MM.1S (cell line): Measurements from ENCODE around the gene EXOC2.

ENCODE experiments used
- DNase-seq: peaks from one replicate; pipeline ENCODE4 v3.0.0-alpha.2; 2015
- H2AFZ ChIP-seq: fragments of 300-600 bp; sonication (generic); 2 replicates; pipeline ENCODE4 v1.6.0; 2016; ENCODE audit warnings: antibody characterized with exemption, low read length
- H3F3A ChIP-seq: fragments of 300-600 bp; sonication (generic); 2 replicates; pipeline ENCODE4 v1.6.1; 2016; ENCODE audit warnings: mild to moderate bottlenecking, antibody characterized with exemption, low read length, moderate library complexity, mixed read lengths; ENCODE audit not compliant: insufficient read depth
- H3K27ac ChIP-seq: fragments of 300-600 bp; sonication (generic); 2 replicates; pipeline ENCODE4 v1.5.1; 2016; ENCODE audit warnings: mild to moderate bottlenecking, low read length
- H3K27me3 ChIP-seq: fragments of 300-600 bp; sonication (generic); replicated peaks from 2 replicates; pipeline ENCODE4 v1.6.0; 2016; ENCODE audit warnings: low read length; ENCODE audit not compliant: insufficient read depth
- H3K36me3 ChIP-seq: fragments of 300-600 bp; sonication (generic); replicated peaks from 2 replicates; pipeline ENCODE4 v1.6.1; 2016; ENCODE audit warnings: mild to moderate bottlenecking, low read length, mixed read lengths; ENCODE audit not compliant: insufficient read depth
- H3K4me1 ChIP-seq: fragments of 300-600 bp; sonication (generic); 2 replicates; pipeline ENCODE4 v1.6.1; 2016; ENCODE audit warnings: low read length, mixed read lengths
- H3K4me2 ChIP-seq: fragments of 300-600 bp; sonication (generic); 2 replicates; pipeline ENCODE4 v1.6.0; 2016; ENCODE audit warnings: low read depth, low read length
- H3K4me3 ChIP-seq: fragments of 300-600 bp; sonication (generic); 2 replicates; pipeline ENCODE4 v1.5.1; 2016; ENCODE audit warnings: low read length, mixed read lengths
- H3K79me2 ChIP-seq: fragments of 300-600 bp; sonication (generic); 2 replicates; pipeline ENCODE4 v1.6.1; 2016; ENCODE audit warnings: mixed run types, low read length, mixed read lengths
- H3K9ac ChIP-seq: fragments of 300-600 bp; sonication (generic); 2 replicates; pipeline ENCODE4 v1.6.1; 2016; ENCODE audit warnings: low read length, mixed read lengths
- H3K9me2 ChIP-seq: fragments of 300-600 bp; sonication (generic); replicated peaks from 2 replicates; pipeline ENCODE4 v1.6.1; 2016; ENCODE audit warnings: mild to moderate bottlenecking, low read length, mixed read lengths; ENCODE audit not compliant: insufficient read depth
- H3K9me3 ChIP-seq: fragments of 300-600 bp; sonication (generic); replicated peaks from 2 replicates; pipeline ENCODE4 v1.6.1; 2016; ENCODE audit warnings: mild to moderate bottlenecking, low read length, mixed read lengths; ENCODE audit not compliant: insufficient read depth
- H4K20me1 ChIP-seq: fragments of 300-600 bp; sonication (generic); 2 replicates; pipeline ENCODE4 v1.6.1; 2016; ENCODE audit warnings: mild to moderate bottlenecking, low read length, moderate library complexity, mixed read lengths; ENCODE audit not compliant: insufficient read depth
- EZH2 ChIP-seq: fragments of 300-600 bp; sonication (generic); optimal IDR thresholded peaks from 2 replicates; pipeline ENCODE3; 2017; ENCODE audit warnings: low read depth, mild to moderate bottlenecking, antibody characterized with exemption, low read length, mixed read lengths
- EZH2phosphoT487 ChIP-seq: fragments of 300-600 bp; sonication (generic); IDR thresholded peaks from 2 replicates; pipeline ENCODE4 v1.6.1; 2018; ENCODE audit warnings: antibody characterized with exemption, low read length
- TF ChIP-seq, protein P1 (sequence below): fragments of 300-600 bp; sonication (generic); IDR thresholded peaks from 2 replicates; pipeline ENCODE4 v1.5.1; 2016; ENCODE audit warnings: antibody characterized with exemption, low read length, mixed read lengths

Gene EXOC2

DNA sequence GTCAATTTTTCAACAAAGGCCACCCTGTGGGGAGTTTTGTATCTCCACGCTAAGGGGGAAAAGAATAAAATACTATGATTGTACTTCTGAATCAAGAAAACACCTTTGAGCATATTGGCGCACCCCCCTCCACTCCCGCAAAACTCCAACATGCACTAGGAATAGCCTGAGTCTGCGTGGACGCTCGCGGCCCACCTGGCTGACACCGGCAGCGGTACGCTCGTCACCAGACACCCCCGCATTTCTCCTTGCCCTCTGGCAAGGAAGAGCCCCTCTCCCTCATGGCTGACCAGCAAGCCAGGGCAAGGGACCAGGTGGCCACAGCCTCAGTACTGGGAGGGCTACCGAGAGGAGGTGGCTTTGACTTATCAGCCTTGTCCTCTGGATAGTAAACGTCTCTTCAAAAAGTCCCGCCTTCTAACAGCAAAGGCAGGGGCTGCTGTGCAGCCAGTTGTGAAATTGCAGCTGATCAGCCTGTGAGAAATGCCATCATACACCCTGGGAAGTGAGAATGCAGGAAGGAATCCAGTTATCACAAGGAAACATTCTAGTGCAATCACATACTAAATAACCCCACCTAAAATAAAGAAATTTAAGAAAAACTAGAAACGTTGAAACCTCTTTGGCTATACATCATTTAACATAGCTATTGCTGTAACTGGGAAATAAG lies 120.2 kb downstream of the EXOC2 start:
- Histone ChIP-seq H4K20me1 (no peaks in the 10 kb centered on the region), H3K9me3 (no peaks in the 10 kb centered on the region), H3K4me2 (no peak overlapping the region), H3F3A (no peaks in the 10 kb centered on the region), H3K9ac (no peak overlapping the region), H3K4me3 (no peak overlapping the region), H3K9me2 (no peaks in the 10 kb centered on the region), H3K27ac (no peak overlapping the region), H2AFZ (no peak overlapping the region), H3K36me3 (no peaks in the 10 kb centered on the region), H3K79me2 (no peaks in the 10 kb centered on the region), H3K27me3 (no peaks in the 10 kb centered on the region), H3K4me1 (no peaks in the 10 kb centered on the region)
- TF ChIP-seq EZH2 (no peak), EZH2phosphoT487 (no peak)
- TF ChIP-seq, protein P1, sequence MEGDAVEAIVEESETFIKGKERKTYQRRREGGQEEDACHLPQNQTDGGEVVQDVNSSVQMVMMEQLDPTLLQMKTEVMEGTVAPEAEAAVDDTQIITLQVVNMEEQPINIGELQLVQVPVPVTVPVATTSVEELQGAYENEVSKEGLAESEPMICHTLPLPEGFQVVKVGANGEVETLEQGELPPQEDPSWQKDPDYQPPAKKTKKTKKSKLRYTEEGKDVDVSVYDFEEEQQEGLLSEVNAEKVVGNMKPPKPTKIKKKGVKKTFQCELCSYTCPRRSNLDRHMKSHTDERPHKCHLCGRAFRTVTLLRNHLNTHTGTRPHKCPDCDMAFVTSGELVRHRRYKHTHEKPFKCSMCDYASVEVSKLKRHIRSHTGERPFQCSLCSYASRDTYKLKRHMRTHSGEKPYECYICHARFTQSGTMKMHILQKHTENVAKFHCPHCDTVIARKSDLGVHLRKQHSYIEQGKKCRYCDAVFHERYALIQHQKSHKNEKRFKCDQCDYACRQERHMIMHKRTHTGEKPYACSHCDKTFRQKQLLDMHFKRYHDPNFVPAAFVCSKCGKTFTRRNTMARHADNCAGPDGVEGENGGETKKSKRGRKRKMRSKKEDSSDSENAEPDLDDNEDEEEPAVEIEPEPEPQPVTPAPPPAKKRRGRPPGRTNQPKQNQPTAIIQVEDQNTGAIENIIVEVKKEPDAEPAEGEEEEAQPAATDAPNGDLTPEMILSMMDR: no peak
- no peak for DNase-seq

- no peaks in the 10 kb centered on the region for H3K36me3 ChIP-seq
- no peaks in the 10 kb centered on the region for H3K4me1 ChIP-seq
- H2AFZ ChIP-seq: no peak overlapping the region
- TF ChIP-seq, protein P1: no peak
- no peak for TF ChIP-seq EZH2
- TF ChIP-seq EZH2phosphoT487: no peak
- no peak for DNase-seq
- no peaks in the 10 kb centered on the region for H3K27me3 ChIP-seq
- H3K4me3 ChIP-seq: no peak overlapping the region
- H3K79me2 ChIP-seq: no peaks in the 10 kb centered on the region
- H4K20me1 ChIP-seq: no peaks in the 10 kb centered on the region
- no peaks in the 10 kb centered on the region for H3F3A ChIP-seq
- no peak overlapping the region for H3K4me2 ChIP-seq
- H3K27ac ChIP-seq: no peak overlapping the region
- H3K9ac ChIP-seq: no peak overlapping the region
- H3K9me3 ChIP-seq: no peaks in the 10 kb centered on the region
- no peaks in the 10 kb centered on the region for H3K9me2 ChIP-seq
Observed at GRCh38 chr6:571892-572291, 121.0 kb downstream of the EXOC2 start.

DNA sequence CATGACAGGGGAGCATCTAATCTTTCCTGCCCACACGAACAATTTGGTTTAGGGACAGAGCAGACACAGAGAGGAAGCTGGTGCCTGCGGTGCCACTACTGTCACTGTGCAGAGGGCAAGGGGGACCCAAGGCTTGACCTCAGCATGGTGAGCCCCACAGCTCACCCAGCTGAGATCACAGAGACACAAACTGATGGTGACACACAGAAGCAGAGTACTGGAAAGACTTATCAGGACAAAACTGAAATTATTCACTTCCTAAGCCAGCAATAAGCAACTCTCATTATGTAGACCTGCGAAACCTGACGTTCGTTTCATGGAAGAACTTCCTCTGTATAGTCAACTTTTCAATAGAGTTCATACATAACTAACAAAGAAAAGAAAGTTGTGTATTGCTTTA lies 122.1 kb downstream of the EXOC2 start:
- Histone ChIP-seq H2AFZ (no peak overlapping the region), H3K4me2 (no peak overlapping the region), H3K79me2 (no peaks in the 10 kb centered on the region), H3K4me1 (no peaks in the 10 kb centered on the region), H3K9me3 (no peaks in the 10 kb centered on the region), H3K9me2 (no peaks in the 10 kb centered on the region), H4K20me1 (no peaks in the 10 kb centered on the region), H3K27me3 (no peaks in the 10 kb centered on the region), H3K36me3 (no peaks in the 10 kb centered on the region), H3F3A (no peaks in the 10 kb centered on the region), H3K4me3 (no peak overlapping the region), H3K27ac (no peak overlapping the region), H3K9ac (no peak overlapping the region)
- TF ChIP-seq EZH2phosphoT487: no peak
- TF ChIP-seq EZH2: no peak
- TF ChIP-seq, protein P1: no peak
- DNase-seq: no peak
